H9 (cell line): ENCODE results near the gene SSUH2. TPM values are rescaled to one million over a fixed set of nuclear protein-coding genes. Genes with fewer than 3 reads are reported as not detected.

Experiments
- DNase-seq: peaks from one replicate; pipeline ENCODE4 v3.0.0-alpha.2; 2017
- H2AFZ ChIP-seq: one replicate; pipeline ENCODE4 v1.6.1; 2013; ENCODE audit warnings: mild to moderate bottlenecking, low read length, control low read depth, moderate library complexity
- H2AK5ac ChIP-seq: 2 replicates; pipeline ENCODE4 v1.6.1; 2013; ENCODE audit warnings: low read length, control low read depth, mixed read lengths; ENCODE audit not compliant: insufficient read length
- H2BK120ac ChIP-seq: one replicate; pipeline ENCODE4 v1.6.1; 2013; ENCODE audit warnings: low read depth, mild to moderate bottlenecking, low read length, control low read depth, inconsistent platforms; ENCODE audit not compliant: poor library complexity, severe bottlenecking
- H2BK12ac ChIP-seq: 2 replicates; pipeline ENCODE4 v1.6.1; 2013; ENCODE audit warnings: low read length, control low read depth, mixed read lengths, low read depth; ENCODE audit not compliant: insufficient read length
- H2BK15ac ChIP-seq: 2 replicates; pipeline ENCODE4 v1.6.1; 2013; ENCODE audit warnings: low read depth, low read length, control low read depth
- H2BK20ac ChIP-seq: one replicate; pipeline ENCODE4 v1.6.1; 2013; ENCODE audit warnings: low read depth, mild to moderate bottlenecking, low read length, control low read depth, inconsistent platforms; ENCODE audit not compliant: poor library complexity, severe bottlenecking
- H2BK5ac ChIP-seq: 2 replicates; pipeline ENCODE4 v1.6.1; 2013; ENCODE audit warnings: low read length, control low read depth, mixed read lengths; ENCODE audit not compliant: insufficient read length
- H3K14ac ChIP-seq: 2 replicates; pipeline ENCODE4 v1.6.1; 2013; ENCODE audit warnings: low read length, control low read depth; ENCODE audit not compliant: insufficient read depth
- H3K18ac ChIP-seq: 2 replicates; pipeline ENCODE4 v1.6.1; 2013; ENCODE audit warnings: low read depth, mild to moderate bottlenecking, mixed read lengths, low read length, control low read depth; ENCODE audit not compliant: insufficient read length
- H3K23ac ChIP-seq: 2 replicates; pipeline ENCODE4 v1.6.1; 2013; ENCODE audit warnings: low read length, control low read depth, mixed read lengths, low read depth; ENCODE audit not compliant: insufficient read length
- H3K23me2 ChIP-seq: 2 replicates; pipeline ENCODE4 v1.6.1; 2013; ENCODE audit warnings: low read depth, mild to moderate bottlenecking, mixed read lengths, low read length, control low read depth; ENCODE audit not compliant: insufficient read length, poor library complexity, severe bottlenecking
- H3K27ac ChIP-seq: 2 replicates; pipeline ENCODE4 v1.5.1; 2013; ENCODE audit warnings: low read length, control low read depth, mixed read lengths, low read depth; ENCODE audit not compliant: insufficient read length
- H3K27me3 ChIP-seq: 2 replicates; pipeline ENCODE4 v1.6.1; 2013; ENCODE audit warnings: low read length, control low read depth, inconsistent platforms; ENCODE audit not compliant: insufficient read depth
- H3K4ac ChIP-seq: 2 replicates; pipeline ENCODE4 v1.6.1; 2013; ENCODE audit warnings: low read depth, mild to moderate bottlenecking, control low read depth, inconsistent platforms, low read length, moderate library complexity
- H3K4me1 ChIP-seq: 2 replicates; pipeline ENCODE4 v1.6.1; 2013; ENCODE audit warnings: low read length, control low read depth, inconsistent platforms; ENCODE audit not compliant: insufficient read depth
- H3K4me2 ChIP-seq: 2 replicates; pipeline ENCODE4 v1.6.1; 2013; ENCODE audit warnings: low read length, control low read depth, mixed read lengths; ENCODE audit not compliant: insufficient read length, insufficient read depth
- H3K56ac ChIP-seq: 2 replicates; pipeline ENCODE4 v1.6.1; 2013; ENCODE audit warnings: low read depth, mild to moderate bottlenecking, mixed read lengths, low read length, control low read depth; ENCODE audit not compliant: insufficient read length
- H3K79me1 ChIP-seq: 2 replicates; pipeline ENCODE4 v1.6.1; 2013; ENCODE audit warnings: low read depth, mild to moderate bottlenecking, moderate library complexity, low read length, control low read depth, inconsistent platforms; ENCODE audit not compliant: insufficient read depth, poor library complexity, severe bottlenecking
- H3K79me2 ChIP-seq: 2 replicates; pipeline ENCODE4 v1.6.1; 2013; ENCODE audit warnings: low read length, control low read depth, inconsistent platforms; ENCODE audit not compliant: insufficient read depth
- H3K9ac ChIP-seq: 2 replicates; pipeline ENCODE4 v1.6.1; 2013; ENCODE audit warnings: low read length, control low read depth, mixed read lengths; ENCODE audit not compliant: insufficient read length; ENCODE audit errors: extremely low read depth
- H3K9me3 ChIP-seq: one replicate; pipeline ENCODE4 v1.6.1; 2013; ENCODE audit warnings: low read depth, low read length, inconsistent platforms; ENCODE audit not compliant: control insufficient read depth
- H3T11ph ChIP-seq: one replicate; pipeline ENCODE4 v1.6.1; 2013; ENCODE audit warnings: mild to moderate bottlenecking, low read length, control low read depth, inconsistent platforms
- H4K20me1 ChIP-seq: one replicate; pipeline ENCODE4 v1.6.1; 2013; ENCODE audit not compliant: control insufficient read depth, insufficient read length, insufficient read depth
- H4K5ac ChIP-seq: 2 replicates; pipeline ENCODE4 v1.6.1; 2013; ENCODE audit warnings: low read depth, mild to moderate bottlenecking, mixed read lengths, low read length, control low read depth; ENCODE audit not compliant: insufficient read length
- H4K8ac ChIP-seq: replicated peaks from 2 replicates; pipeline ENCODE4 v1.6.1; 2013; ENCODE audit warnings: low read length, control low read depth, mixed read lengths, low read depth; ENCODE audit not compliant: insufficient read length
- H4K91ac ChIP-seq: 2 replicates; pipeline ENCODE4 v1.6.1; 2013; ENCODE audit warnings: low read depth, mild to moderate bottlenecking, moderate library complexity, mixed read lengths, low read length, control low read depth; ENCODE audit not compliant: insufficient read length
- H3K27ac Mint-ChIP-seq, 3 experiments: 2 replicates in 2 of 3; 3 replicates in 1 of 3; pipeline ENCODE4 v1.8.0; 2020 to 2021; ENCODE audit warnings: mixed read lengths in 3 of 3, mild to moderate bottlenecking in 1 of 3, moderate library complexity in 1 of 3
- H3K27me3 Mint-ChIP-seq: 2 replicates; pipeline ENCODE4 v1.8.0; 2021; ENCODE audit warnings: low read depth, mild to moderate bottlenecking, moderate library complexity, mixed read lengths
- H3K36me3 Mint-ChIP-seq, 3 experiments: 2 replicates in 2 of 3; 3 replicates in 1 of 3; pipeline ENCODE4 v1.8.0; 2020 to 2021; ENCODE audit warnings: low read depth in 3 of 3, mixed read lengths in 3 of 3; ENCODE audit not compliant: insufficient read depth in 1 of 3
- H3K4me1 Mint-ChIP-seq, 2 experiments: 2 replicates each; pipeline ENCODE4 v1.8.0; 2020; ENCODE audit warnings: mixed read lengths in 2 of 2
- H3K4me3 Mint-ChIP-seq, 2 experiments: 2 replicates in 1 of 2; 3 replicates in 1 of 2; pipeline ENCODE4 v1.8.0; 2020 to 2021; ENCODE audit warnings: mild to moderate bottlenecking in 2 of 2, mixed read lengths in 2 of 2, moderate library complexity in 1 of 2
- H3K9me3 Mint-ChIP-seq, 2 experiments: 2 replicates in 1 of 2; 3 replicates in 1 of 2; pipeline ENCODE4 v1.8.0; 2020; ENCODE audit warnings: mild to moderate bottlenecking in 2 of 2, mixed read lengths in 2 of 2, moderate library complexity in 1 of 2
- CTCF ChIP-seq: fragments of 200-600 bp; sonication (generic); conservative IDR thresholded peaks from 3 replicates; pipeline ENCODE4 v1.8.0; 2021; ENCODE audit warnings: antibody characterized with exemption, mild to moderate bottlenecking
- WGBS: extraction: QIAGEN DNeasy Blood & Tissue Kit; methylation state at CpG from one replicate; pipeline ENCODE4 v1.1.7; 2013; ENCODE audit warnings: missing lambda C conversion rate, low lambda C conversion rate, mixed read lengths; ENCODE audit not compliant: insufficient read length; ENCODE audit errors: extremely low coverage; 5-methylcytosine and 5-hydroxymethylcytosine counted together
- total RNA-seq: library from RNA; stranded (reverse); gene quantifications from 2 replicates; pipeline ENCODE4 v1.2.1, GENCODE V29; 2021

Gene SSUH2
- total RNA-seq, 1 experiment from 2014 or later = 0.61 TPM

- peaks cover 7 to 11% of the 10 kb centered on the region in 2 experiments; a peak in 2 of 4 replicates for H3K4me1 Mint-ChIP-seq
- H2AFZ ChIP-seq = no peak overlapping the region
- H4K20me1 ChIP-seq = no peaks in the 10 kb centered on the region
- H4K8ac ChIP-seq = no peak overlapping the region
- no peak overlapping the region for H3T11ph ChIP-seq
- no peak overlapping the region for H3K23ac ChIP-seq
- H3K9me3 Mint-ChIP-seq = peaks cover 3% of the 10 kb centered on the region in 2 experiments; a peak in 3 of 5 replicates
- no peaks in the 10 kb centered on the region for H3K36me3 Mint-ChIP-seq
- no peak overlapping the region for H2BK15ac ChIP-seq
- no peaks in the 10 kb centered on the region for H3K23me2 ChIP-seq
- H3K9ac ChIP-seq = no peak overlapping the region
- H2BK12ac ChIP-seq = no peak overlapping the region
- H4K5ac ChIP-seq = no peak overlapping the region
- no peaks in the 10 kb centered on the region for H3K4me1 ChIP-seq
- H3K27me3 Mint-ChIP-seq = peaks cover 5% of the 10 kb centered on the region
- no CpG with 5 or more reads among the region's 2 CpGs for WGBS
- H2BK120ac ChIP-seq = no peak overlapping the region
- H3K18ac ChIP-seq = no peak overlapping the region
- no peaks in the 10 kb centered on the region for H3K9me3 ChIP-seq
- H3K27me3 ChIP-seq = no peaks in the 10 kb centered on the region
- no peak overlapping the region for H3K14ac ChIP-seq
- H3K4me3 Mint-ChIP-seq = no peak overlapping the region
- no peak for TF ChIP-seq CTCF
- no peak overlapping the region for H4K91ac ChIP-seq
- H3K56ac ChIP-seq = no peak overlapping the region
- H3K27ac ChIP-seq = no peak overlapping the region
- H3K79me2 ChIP-seq = no peaks in the 10 kb centered on the region
- H3K27ac Mint-ChIP-seq = no peak overlapping the region; a peak in 1 of 7 replicates
- H3K4ac ChIP-seq = no peak overlapping the region
- H3K4me2 ChIP-seq = no peak overlapping the region
- no peak for DNase-seq
- no peak overlapping the region for H2BK5ac ChIP-seq
- H3K79me1 ChIP-seq = no peaks in the 10 kb centered on the region
- no peak overlapping the region for H2BK20ac ChIP-seq
- no peak overlapping the region for H2AK5ac ChIP-seq
These were observed 9.5 kb downstream of the SSUH2 start for GRCh38 chr3:8635125-8635524.
